HL-60/S4 (cell line): Measurements from ENCODE around the gene COA5.

Experiments
- in situ Hi-C: fragments of 300-500 bp; cut with MboI; formaldehyde crosslinking; loops from 2 replicates; pipeline ENCODE4 v1.14.3; 2022; ENCODE audit warnings: low sequenced_read_pairs

Gene COA5

GRCh38 chr2:98572676-98573075, 35.6 kb downstream of the COA5 start:
- in situ Hi-C loops: no loop called here

- in situ Hi-C loops: no loop called here
Measured at GRCh38 chr2:98572211-98572610, 36.1 kb downstream of the COA5 start.

GRCh38 chr2:98571796-98572195, 36.5 kb downstream of the COA5 start:
- in situ Hi-C loops: no loop called here

- in situ Hi-C loops: no loop called here
Measured at GRCh38 chr2:98571121-98571701, 37.1 kb downstream of the COA5 start.

DNA sequence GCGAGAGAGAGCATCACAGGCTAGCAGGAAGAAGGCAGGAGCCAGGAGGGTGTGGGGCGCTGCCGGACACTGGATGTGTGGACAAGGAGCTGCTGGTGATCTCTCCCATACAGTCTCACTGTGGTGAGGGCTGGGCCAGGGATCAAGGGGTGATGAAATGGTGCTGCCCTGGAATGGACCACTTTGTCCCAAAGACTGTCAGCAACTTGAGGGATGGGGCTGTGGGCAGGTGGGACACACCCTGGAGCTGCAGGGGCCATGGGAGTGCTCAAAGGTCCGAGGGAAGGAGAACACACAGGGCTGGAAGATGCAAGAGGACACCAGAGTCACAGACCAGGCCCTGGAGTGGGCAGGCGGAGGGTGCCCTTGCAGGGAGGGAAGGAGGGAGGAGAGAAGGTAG, 38.0 kb downstream of the COA5 start:
- in situ Hi-C loops: no loop called here

DNA sequence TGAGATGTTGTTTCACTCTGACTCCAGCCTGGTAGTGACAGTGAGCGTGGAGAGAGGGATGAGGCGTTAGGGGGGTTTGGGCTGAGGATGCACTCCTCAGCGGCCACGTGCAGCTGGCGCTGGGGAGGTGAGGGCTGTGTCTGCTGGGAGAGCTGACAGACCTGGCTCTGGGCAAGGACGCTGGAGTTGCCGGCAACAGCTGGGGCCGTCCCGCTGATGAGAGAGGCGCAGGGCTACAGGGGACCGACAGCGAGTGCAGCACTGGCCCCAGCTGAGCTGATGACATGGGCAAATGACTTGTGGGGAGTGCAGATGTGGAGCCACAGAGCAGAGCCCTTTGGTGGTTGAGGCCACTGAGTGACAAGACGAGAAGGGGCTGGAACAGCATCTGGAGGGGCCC, 38.4 kb downstream of the COA5 start:
- in situ Hi-C loops: no loop called here

DNA sequence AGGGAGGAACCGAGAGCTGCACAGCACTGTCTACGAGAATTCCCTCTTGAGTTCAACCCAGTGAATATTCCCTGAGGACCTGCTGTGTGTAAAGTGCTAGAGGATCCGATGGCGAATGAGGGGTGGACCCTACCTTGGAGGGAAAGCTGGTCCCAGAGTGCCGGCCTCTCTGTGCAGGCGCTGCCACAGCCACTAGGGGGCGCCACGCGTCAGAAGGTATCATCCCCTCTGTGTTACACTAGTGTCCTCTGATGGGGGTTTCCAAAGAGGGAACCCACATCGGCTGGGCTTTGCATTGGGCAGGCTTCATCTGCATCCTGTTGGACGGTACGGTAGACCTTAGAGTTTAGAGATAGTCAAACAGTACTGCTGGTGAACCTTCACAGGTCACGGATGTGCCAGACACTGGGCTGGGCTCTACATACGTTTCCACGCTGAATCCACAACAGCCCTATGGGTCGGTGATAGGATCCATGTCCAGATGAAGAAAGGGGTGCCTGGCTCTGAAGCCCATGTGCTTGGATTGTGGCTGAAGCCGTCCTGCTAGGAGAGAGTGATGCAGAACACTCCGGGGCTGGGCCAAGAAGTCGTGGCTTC, 39.0 kb downstream of the COA5 start:
- in situ Hi-C loops: no loop called here

DNA sequence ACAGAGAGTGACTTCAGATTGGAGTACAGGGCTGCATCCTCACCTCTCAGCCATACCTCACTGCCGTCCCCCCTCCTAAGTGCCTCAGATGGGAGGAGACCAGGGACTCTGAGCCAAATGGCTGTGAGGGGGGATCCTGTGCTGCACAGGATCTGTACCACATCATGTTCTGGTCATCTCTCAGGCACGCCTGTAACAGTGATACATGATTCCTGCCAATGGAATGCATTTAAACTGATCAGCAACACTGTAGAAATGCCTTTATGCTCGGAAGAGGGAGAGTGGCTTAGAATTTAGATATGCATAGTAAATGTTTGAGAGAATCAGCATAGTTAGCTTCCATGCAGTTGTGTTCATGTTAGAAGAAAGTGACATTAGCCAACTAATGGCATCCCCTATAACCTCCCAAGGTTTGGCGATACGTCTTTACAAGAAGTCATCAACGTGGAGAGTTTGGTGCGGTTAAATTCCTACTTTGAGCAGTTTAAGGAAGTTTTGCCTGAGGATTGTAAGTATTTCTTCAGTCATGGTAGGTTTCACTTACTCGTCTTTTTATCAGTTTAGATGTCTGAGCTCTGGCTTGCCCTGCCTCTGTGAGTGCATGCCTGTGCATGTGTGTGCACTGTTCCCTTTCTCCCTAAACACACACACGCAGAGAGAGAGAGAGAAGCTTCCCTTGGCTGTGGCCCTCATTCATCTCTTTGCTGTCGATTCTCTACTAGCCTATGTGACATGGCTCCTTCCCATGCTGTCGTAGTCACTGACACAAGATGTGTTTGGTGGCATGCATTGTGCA, 40.0 kb downstream of the COA5 start:
- in situ Hi-C loops: no loop called here

DNA sequence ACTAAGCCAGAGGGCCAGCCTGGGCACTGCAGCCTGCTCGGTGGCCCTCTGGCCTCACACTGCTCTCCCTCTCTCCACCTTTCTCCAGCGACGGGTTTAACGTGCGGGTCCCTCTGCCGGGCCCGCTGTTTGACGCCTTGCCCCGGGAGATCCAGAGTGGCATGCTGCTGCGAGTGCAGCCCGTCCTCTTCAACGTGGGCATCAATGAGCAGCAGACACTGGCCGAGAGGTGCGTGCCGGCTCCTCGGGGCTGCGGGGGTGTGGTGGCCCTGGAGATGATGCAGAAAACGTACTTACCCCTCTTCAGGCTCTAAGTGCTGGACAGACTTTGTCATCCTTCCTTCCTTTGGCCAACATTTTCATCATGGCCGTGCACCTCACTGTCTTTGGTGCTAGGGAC, 42.4 kb downstream of the COA5 start:
- in situ Hi-C loops: no loop called here

DNA sequence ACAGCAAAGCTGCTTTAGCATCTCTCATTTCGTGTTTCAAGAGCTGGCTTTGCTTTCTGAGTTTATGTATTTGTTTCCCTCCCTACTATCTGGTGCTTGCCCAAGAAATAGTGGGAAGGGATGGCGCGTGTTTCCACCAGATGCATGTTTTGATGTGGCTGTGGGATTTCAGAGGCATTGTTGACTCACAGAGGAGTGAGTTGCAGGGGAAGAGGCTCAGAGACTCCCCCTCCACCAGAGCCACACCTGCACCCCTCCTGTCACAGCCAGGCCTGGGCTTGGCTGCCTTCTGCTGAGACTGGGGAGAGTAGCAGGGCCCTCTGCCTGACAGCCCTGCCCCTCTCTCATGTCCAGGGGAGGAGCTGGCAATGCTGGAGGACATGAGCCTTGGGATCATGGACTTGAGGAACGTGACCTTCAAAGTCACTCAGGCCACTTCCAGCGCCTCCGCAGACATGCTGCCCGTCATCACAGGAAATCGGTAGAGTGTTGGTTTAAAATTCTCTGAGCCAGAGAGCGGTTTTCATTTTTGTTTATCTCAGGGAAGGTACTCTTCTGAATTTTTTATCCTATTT, 42.9 kb downstream of the COA5 start:
- in situ Hi-C loops: no loop called here

DNA sequence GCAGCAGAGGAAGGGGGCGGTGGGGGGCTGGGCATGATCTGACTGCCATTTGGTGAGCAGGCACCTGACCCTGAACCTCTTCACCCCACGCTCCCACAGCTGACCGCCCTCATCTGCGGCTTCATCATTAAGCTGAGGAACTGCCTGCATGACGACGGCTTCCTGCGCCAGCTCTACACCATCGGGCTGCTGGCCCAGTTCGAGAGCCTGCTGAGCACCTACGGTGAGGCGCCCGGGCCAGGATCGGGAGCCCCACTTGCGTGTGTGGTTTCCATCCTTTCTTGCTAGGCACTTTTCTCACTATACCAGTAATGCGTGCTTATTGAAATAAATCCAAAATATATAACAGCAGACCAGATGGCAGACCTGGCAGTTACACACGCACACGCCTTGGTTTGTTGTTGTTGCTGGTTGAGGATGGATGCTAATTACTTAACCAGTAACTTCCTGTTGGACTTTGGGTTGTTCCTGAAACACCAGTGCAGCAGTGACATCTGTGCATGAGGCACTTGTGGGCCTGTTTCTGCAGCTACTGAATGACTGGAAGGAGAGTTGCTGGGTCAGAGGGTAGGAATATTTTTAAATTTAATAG, 43.7 kb downstream of the COA5 start:
- in situ Hi-C loops: no loop called here

- in situ Hi-C loops: no loop called here
Measured at GRCh38 chr2:98563394-98563793, 44.9 kb downstream of the COA5 start.

GRCh38 chr2:98561902-98562695, 46.2 kb downstream of the COA5 start:
- in situ Hi-C loops: no loop called here

DNA sequence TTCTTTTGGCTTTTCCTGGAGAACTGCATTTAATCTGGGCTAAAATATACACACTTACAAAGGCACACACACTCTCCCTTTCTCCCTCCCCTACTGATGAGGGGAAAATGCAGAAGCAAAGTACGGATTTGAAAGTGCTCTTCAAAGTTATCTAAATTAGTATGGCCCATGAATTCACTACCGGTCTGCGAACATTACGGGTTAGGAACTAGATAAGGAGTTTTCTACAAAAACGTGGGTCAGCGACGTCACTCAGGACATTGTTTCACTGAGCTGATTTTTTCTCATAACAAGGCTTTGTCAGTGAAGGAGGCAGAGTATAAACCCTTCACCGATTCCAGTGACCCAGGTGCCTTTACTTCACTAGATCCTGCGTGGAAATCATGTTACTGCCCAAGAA, 47.3 kb downstream of the COA5 start:
- in situ Hi-C loops: no loop called here

DNA sequence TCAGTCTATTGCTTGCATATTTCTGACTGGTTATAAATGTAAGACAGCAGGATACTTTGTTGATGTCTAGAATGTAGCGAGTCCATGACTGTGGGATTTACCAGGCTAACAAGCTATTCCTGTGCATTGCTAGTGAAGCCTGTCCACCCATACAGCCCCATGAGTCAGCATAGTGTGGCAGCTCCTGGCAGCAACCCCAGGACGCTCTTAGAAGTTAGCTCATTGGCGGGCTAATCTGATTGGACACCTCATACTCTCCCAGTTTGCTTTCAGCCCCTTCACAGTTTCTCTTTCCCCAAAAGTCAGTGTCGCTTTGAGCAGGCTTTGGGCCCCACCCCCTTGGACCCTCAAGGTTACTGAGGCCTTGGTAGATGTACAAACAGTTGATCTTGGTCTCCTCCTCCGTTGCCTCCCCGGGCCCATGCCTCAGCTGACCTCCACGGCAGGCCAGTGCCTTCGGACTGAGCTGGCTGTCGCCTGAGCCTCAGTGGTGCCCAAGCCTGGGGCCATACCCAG, 48.0 kb downstream of the COA5 start:
- in situ Hi-C loops: no loop called here

- in situ Hi-C loops: no loop called here
Measured at GRCh38 chr2:98559581-98559980, 48.7 kb downstream of the COA5 start.

DNA sequence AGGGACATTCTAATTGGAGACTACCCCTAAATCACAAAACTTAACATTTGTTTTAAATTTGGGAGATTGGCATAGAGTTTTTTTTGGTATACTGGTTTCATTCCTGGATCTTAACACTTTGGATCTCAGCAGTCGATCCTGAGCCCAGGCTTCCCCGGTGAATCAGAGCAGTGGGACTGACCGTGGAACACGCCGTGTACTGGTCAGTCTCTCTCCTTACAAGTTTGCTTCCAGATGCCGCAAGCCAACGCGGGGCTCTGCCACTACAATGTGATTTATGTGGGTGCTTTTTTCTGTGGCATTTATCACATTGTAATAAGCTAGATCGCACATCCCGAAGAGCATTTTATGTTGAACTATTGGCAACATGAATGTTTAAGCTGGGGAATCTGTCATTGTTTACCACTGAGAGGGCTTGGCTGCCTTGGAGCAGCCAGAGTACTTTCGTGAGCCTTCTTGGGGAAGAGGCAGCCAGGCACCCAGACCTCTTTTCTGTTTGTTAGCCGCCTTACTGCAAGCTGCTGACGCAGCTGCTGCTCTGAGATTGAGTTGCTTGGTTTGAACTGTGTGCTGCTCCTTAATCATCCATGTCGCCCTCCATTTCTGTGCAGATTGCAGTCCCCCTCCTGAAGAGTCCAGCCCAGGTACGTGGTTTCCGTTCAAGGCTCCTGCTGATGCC, 49.3 kb downstream of the COA5 start:
- in situ Hi-C loops: no loop called here

- in situ Hi-C loops: no loop called here
Measured at GRCh38 chr2:98556344-98557033, 51.8 kb downstream of the COA5 start.

DNA sequence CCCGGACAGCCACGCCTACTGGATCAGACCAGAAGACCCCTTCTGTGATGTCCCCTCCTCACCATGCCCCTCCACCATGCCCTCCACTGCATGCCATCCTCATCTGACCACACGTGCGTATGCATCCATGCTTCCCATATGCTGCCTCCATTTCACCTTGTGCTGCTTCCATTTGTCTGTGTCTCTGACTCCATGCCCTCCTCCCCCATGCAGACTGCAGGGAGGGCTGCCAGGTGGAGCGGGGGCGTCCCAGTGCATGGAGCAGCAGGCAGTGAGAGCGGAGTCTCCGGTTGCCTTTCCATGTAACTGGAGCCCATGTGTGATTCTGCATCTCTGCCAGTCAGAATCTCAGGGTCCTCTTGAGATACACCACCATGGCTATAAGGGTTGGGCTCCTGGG, 52.6 kb downstream of the COA5 start:
- in situ Hi-C loops: no loop called here
